ENCODE measurements around the gene EXOC6B. TPM values are rescaled to one million over a fixed set of nuclear protein-coding genes. Genes with fewer than 3 reads are reported as not detected.

EXOC6B gene
- total and polyA plus RNA-seq, 3 donors from 2014 or later: 27.7 to 45.2 (median 31.7) TPM

GRCh38 chr2:72183016-72183415 lies 642.8 kb downstream of the EXOC6B start:
- no peaks in the 10 kb centered on the region for H3K4me1 ChIP-seq
- TF ChIP-seq POLR2A (IDR thresholded peaks at IDR 0.05) (no peak), CTCF (IDR thresholded peaks at IDR 0.05) (no peak)
- H3K36me3 ChIP-seq (ENCODE audit: low read depth, missing control alignments): no peaks in the 10 kb centered on the region
- DNase-seq: no peak
- no peaks in the 10 kb centered on the region for H3K27me3 ChIP-seq
- no peak overlapping the region for H3K4me3 ChIP-seq
- H3K27ac ChIP-seq: no peak overlapping the region
- H3K9me3 ChIP-seq: no peaks in the 10 kb centered on the region
- intact Hi-C loops (cut with DNase I; ENCODE audit: low total_unique reads): no loop called here

- no peak for DNase-seq
- H3K9me3 ChIP-seq: no peaks in the 10 kb centered on the region
- 82 to 86% methylated on average over 4 of the region's 4 CpGs for WGBS, 2 donors
- no peak for TF ChIP-seq POLR2A (IDR thresholded peaks at IDR 0.05)
- no peak for TF ChIP-seq CTCF (IDR thresholded peaks at IDR 0.05)
- no peaks in the 10 kb centered on the region for H3K27me3 ChIP-seq
- H3K4me3 ChIP-seq: no peak overlapping the region
- H3K4me1 ChIP-seq: no peaks in the 10 kb centered on the region
- intact Hi-C loops (cut with DNase I; ENCODE audit: low total_unique reads): no loop called here
- H3K27ac ChIP-seq: no peak overlapping the region
- H3K36me3 ChIP-seq (ENCODE audit: low read depth, missing control alignments): no peaks in the 10 kb centered on the region
Observed at GRCh38 chr2:72182547-72182946, 643.3 kb downstream of the EXOC6B start.

- no peak for DNase-seq
- no peak overlapping the region for H3K27ac ChIP-seq
- H3K9me3 ChIP-seq: no peaks in the 10 kb centered on the region
- intact Hi-C loops (cut with DNase I; ENCODE audit: low total_unique reads): no loop called here
- H3K4me1 ChIP-seq: no peaks in the 10 kb centered on the region
- no peaks in the 10 kb centered on the region for H3K36me3 ChIP-seq (ENCODE audit: low read depth, missing control alignments)
- TF ChIP-seq POLR2A (IDR thresholded peaks at IDR 0.05): no peak
- no peak for TF ChIP-seq CTCF (IDR thresholded peaks at IDR 0.05)
- no peaks in the 10 kb centered on the region for H3K27me3 ChIP-seq
- 86 to 92% methylated on average over 2 of the region's 2 CpGs for WGBS, 2 donors
- no peak overlapping the region for H3K4me3 ChIP-seq
Observed at GRCh38 chr2:72181616-72182015, 644.2 kb downstream of the EXOC6B start.

GRCh38 chr2:72180351-72180750 lies 645.5 kb downstream of the EXOC6B start:
- DNase-seq: no peak
- H3K36me3 ChIP-seq (ENCODE audit: low read depth, missing control alignments): no peaks in the 10 kb centered on the region
- no peaks in the 10 kb centered on the region for H3K9me3 ChIP-seq
- WGBS, 2 donors: 94 to 100% methylated on average over 1 of the region's 1 CpG
- no peaks in the 10 kb centered on the region for H3K4me1 ChIP-seq
- intact Hi-C loops (cut with DNase I; ENCODE audit: low total_unique reads): no loop called here
- H3K27ac ChIP-seq: no peak overlapping the region
- no peak overlapping the region for H3K4me3 ChIP-seq
- no peak for TF ChIP-seq CTCF (IDR thresholded peaks at IDR 0.05)
- no peak for TF ChIP-seq POLR2A (IDR thresholded peaks at IDR 0.05)
- H3K27me3 ChIP-seq: no peaks in the 10 kb centered on the region

GRCh38 chr2:72178551-72178950 lies 647.3 kb downstream of the EXOC6B start:
- no peaks in the 10 kb centered on the region for H3K9me3 ChIP-seq
- DNase-seq: no peak
- no peak overlapping the region for H3K4me3 ChIP-seq
- no peaks in the 10 kb centered on the region for H3K36me3 ChIP-seq (ENCODE audit: low read depth, missing control alignments)
- no peak overlapping the region for H3K27ac ChIP-seq
- intact Hi-C loops (cut with DNase I; ENCODE audit: low total_unique reads): no loop called here
- no peaks in the 10 kb centered on the region for H3K27me3 ChIP-seq
- WGBS, 2 donors: 93 to 100% methylated on average over 2 of the region's 2 CpGs
- no peaks in the 10 kb centered on the region for H3K4me1 ChIP-seq
- TF ChIP-seq CTCF (IDR thresholded peaks at IDR 0.05) (no peak), POLR2A (IDR thresholded peaks at IDR 0.05) (no peak)
